MM.1S (cell line): ENCODE data around the gene KDM4B.

Experiments
- CTCF ChIP-seq: fragments of 300-600 bp; sonication (generic); IDR thresholded peaks from 2 replicates; pipeline ENCODE4 v1.5.1; 2016; ENCODE audit warnings: antibody characterized with exemption, low read length, mixed read lengths
- EZH2 ChIP-seq: fragments of 300-600 bp; sonication (generic); optimal IDR thresholded peaks from 2 replicates; pipeline ENCODE3; 2017; ENCODE audit warnings: low read depth, mild to moderate bottlenecking, antibody characterized with exemption, low read length, mixed read lengths

- no peak for TF ChIP-seq CTCF
- TF ChIP-seq EZH2 = no peak
Measured at GRCh38 chr19:5059213-5059574, 90.3 kb downstream of the KDM4B start.
